ENCODE measurements around the gene GABARAPL1. TPM values are rescaled to one million over a fixed set of nuclear protein-coding genes. Genes with fewer than 3 reads are reported as not detected.

The GABARAPL1 gene
- total and polyA plus RNA-seq, 2 donors (not counting 1 experiment from before 2014, with no cell fraction given) = 4.5 to 11.9 TPM

GRCh38 chr12:10191865-10192264, 20.8 kb upstream of the GABARAPL1 start:
- DNase-seq (no peak), ATAC-seq (ENCODE audit: low read depth) (no peak)
- Histone ChIP-seq H3K4me2 (replicated peaks; ENCODE audit: low read depth, low read length, poor library complexity, severe bottlenecking) (no peak overlapping the region), H3K4me3 (ENCODE audit: control extremely low read depth in 1 of 5, extremely low read depth in 1 of 5, insufficient read depth in 1 of 5, low read depth in 2 of 5, low read length in 4 of 5) (no peak overlapping the region), H3K9ac (ENCODE audit: low read length) (no peak overlapping the region), H3K9me3 (ENCODE audit: control extremely low read depth in 1 of 3, control insufficient read depth in 2 of 3, insufficient read depth in 1 of 3, low read length in 2 of 3) (peaks cover 0 to 4% (median 1%) of the 10 kb centered on the region in 3 donors), H3K79me2 (ENCODE audit: control insufficient read depth, insufficient read depth, low read length) (no peaks in the 10 kb centered on the region), H4K20me1 (ENCODE audit: control insufficient read depth, insufficient read depth, low read length, poor library complexity, severe bottlenecking) (no peaks in the 10 kb centered on the region), H3K27ac (ENCODE audit: low read length in 2 of 2) (no peak overlapping the region), H3K4me1 (ENCODE audit: control insufficient read depth in 2 of 2, insufficient read depth in 2 of 2, low read length in 2 of 2) (peaks cover 14 to 17% of the 10 kb centered on the region in 2 donors), H3K27me3 (replicated peaks in 1 of 4; ENCODE audit: control extremely low read depth in 1 of 4, control insufficient read depth in 3 of 4, insufficient read depth in 4 of 4, low read length in 3 of 4) (peaks cover 0 to 42% (median 25%) of the 10 kb centered on the region in 4 experiments), H3K36me3 (replicated peaks in 1 of 2; ENCODE audit: control extremely low read depth in 1 of 2, control insufficient read depth in 1 of 2, extremely low read depth in 1 of 2, insufficient read depth in 2 of 2, low read length in 1 of 2) (no peaks in the 10 kb centered on the region), H2AFZ (ENCODE audit: insufficient read depth, low read depth, low read length, poor library complexity, severe bottlenecking) (no peak overlapping the region)
- intact Hi-C loops (cut with micrococcal nuclease) = loop anchor here (10.0 kb wide), 1 partner anchor 157 kb away; the partner anchor contains the start of gene CLEC9A
- no CpG with 5 or more reads among the region's 2 CpGs for WGBS (ENCODE audit: insufficient coverage)
- H3K4me3 Mint-ChIP-seq = no peak overlapping the region
- POLR2A ChIA-PET = no interaction called here
- no peaks in the 10 kb centered on the region for H3K9me3 Mint-ChIP-seq (ENCODE audit: insufficient read depth)
- H3K4me1 Mint-ChIP-seq = peaks cover 21% of the 10 kb centered on the region
- TF ChIP-seq CTCF (IDR thresholded peaks at IDR 0.05) (no peak), EZH2 (IDR thresholded peaks at IDR 0.05; ENCODE audit: borderline replicate concordance, insufficient read depth, low read depth, low read length, poor library complexity, severe bottlenecking) (no peak)
- CTCF ChIA-PET = interaction anchor here (0.7 to 1.2 kb wide), 4 partner anchors 27 to 442 kb away, joined by 3 to 4 read pairs (median 3); no protein-coding TSS in a partner anchor
- H3K27me3 Mint-ChIP-seq = peaks cover 56% of the 10 kb centered on the region
- no peak overlapping the region for H3K27ac Mint-ChIP-seq

- peaks cover 21% of the 10 kb centered on the region for H3K4me1 Mint-ChIP-seq
- no peak for TF ChIP-seq EZH2 (IDR thresholded peaks at IDR 0.05; ENCODE audit: borderline replicate concordance, insufficient read depth, low read depth, low read length, poor library complexity, severe bottlenecking)
- TF ChIP-seq CTCF (IDR thresholded peaks at IDR 0.05) = no peak
- Histone ChIP-seq H3K79me2 (ENCODE audit: control insufficient read depth, insufficient read depth, low read length) (no peaks in the 10 kb centered on the region), H3K4me3 (ENCODE audit: control extremely low read depth in 1 of 5, extremely low read depth in 1 of 5, insufficient read depth in 1 of 5, low read depth in 2 of 5, low read length in 4 of 5) (no peak overlapping the region), H4K20me1 (ENCODE audit: control insufficient read depth, insufficient read depth, low read length, poor library complexity, severe bottlenecking) (no peaks in the 10 kb centered on the region), H3K9ac (ENCODE audit: low read length) (no peak overlapping the region), H3K27ac (ENCODE audit: low read length in 2 of 2) (no peak overlapping the region), H3K36me3 (replicated peaks in 1 of 2; ENCODE audit: control extremely low read depth in 1 of 2, control insufficient read depth in 1 of 2, extremely low read depth in 1 of 2, insufficient read depth in 2 of 2, low read length in 1 of 2) (no peaks in the 10 kb centered on the region), H3K27me3 (replicated peaks in 1 of 4; ENCODE audit: control extremely low read depth in 1 of 4, control insufficient read depth in 3 of 4, insufficient read depth in 4 of 4, low read length in 3 of 4) (peaks cover 0 to 40% (median 33%) of the 10 kb centered on the region in 4 experiments), H3K4me1 (ENCODE audit: control insufficient read depth in 2 of 2, insufficient read depth in 2 of 2, low read length in 2 of 2) (peaks cover 14 to 17% of the 10 kb centered on the region in 2 donors), H2AFZ (ENCODE audit: insufficient read depth, low read depth, low read length, poor library complexity, severe bottlenecking) (no peak overlapping the region), H3K4me2 (replicated peaks; ENCODE audit: low read depth, low read length, poor library complexity, severe bottlenecking) (no peak overlapping the region), H3K9me3 (ENCODE audit: control extremely low read depth in 1 of 3, control insufficient read depth in 2 of 3, insufficient read depth in 1 of 3, low read length in 2 of 3) (peaks cover 0 to 4% (median 1%) of the 10 kb centered on the region in 3 donors)
- no peak overlapping the region for H3K4me3 Mint-ChIP-seq
- intact Hi-C loops (cut with micrococcal nuclease) = loop anchor here (10.0 kb wide), 1 partner anchor 159 kb away; the partner anchor contains the start of gene CLEC9A
- 100% methylated on average over 1 of the region's 3 CpGs for WGBS (ENCODE audit: insufficient coverage)
- ATAC-seq (ENCODE audit: low read depth) = no peak
- H3K27ac Mint-ChIP-seq = no peak overlapping the region
- ChIA-PET POLR2A (no interaction called here), CTCF (interaction anchor here (1.9 kb wide), 1 partner anchor 41 kb away, joined by 6 read pairs; no protein-coding TSS in a partner anchor)
- no peak for DNase-seq
- no peaks in the 10 kb centered on the region for H3K9me3 Mint-ChIP-seq (ENCODE audit: insufficient read depth)
- peaks cover 63% of the 10 kb centered on the region for H3K27me3 Mint-ChIP-seq
Observed at GRCh38 chr12:10194160-10194670, 18.5 kb upstream of the GABARAPL1 start.
